GM19025 (cell line): ENCODE measurements around the gene ASTN1.

Experiments
- ATAC-seq: cut with Tn5 transposase; IDR thresholded peaks from one replicate; pipeline ENCODE4 v1.9.1; 2021; ENCODE audit warnings: mild to moderate bottlenecking, low read depth, moderate library complexity; ENCODE audit not compliant: unreplicated experiment

Gene ASTN1

GRCh38 chr1:176996456-176997090 lies 167.9 kb downstream of the ASTN1 start:
- ATAC-seq = no peak

GRCh38 chr1:176994931-176995596 lies 169.4 kb downstream of the ASTN1 start:
- ATAC-seq = no peak

- no peak for ATAC-seq
Measured at GRCh38 chr1:176993587-176993986, 170.9 kb downstream of the ASTN1 start.

GRCh38 chr1:176989754-176990153 lies 174.8 kb downstream of the ASTN1 start:
- ATAC-seq = no peak

GRCh38 chr1:176989023-176989422 lies 175.5 kb downstream of the ASTN1 start:
- ATAC-seq = no peak

GRCh38 chr1:176987016-176987415 lies 177.5 kb downstream of the ASTN1 start:
- ATAC-seq = no peak

GRCh38 chr1:176983731-176984130 lies 180.8 kb downstream of the ASTN1 start:
- ATAC-seq = no peak

- no peak for ATAC-seq
Measured at GRCh38 chr1:176976771-176977170, 187.7 kb downstream of the ASTN1 start.

GRCh38 chr1:176976225-176976624 lies 188.3 kb downstream of the ASTN1 start:
- ATAC-seq = no peak

- no peak for ATAC-seq
Measured at GRCh38 chr1:176964687-176965086, 199.8 kb downstream of the ASTN1 start.

- no peak for ATAC-seq
Measured at GRCh38 chr1:176963181-176963580, 201.3 kb downstream of the ASTN1 start.

GRCh38 chr1:176961678-176962077 lies 202.8 kb downstream of the ASTN1 start:
- ATAC-seq = no peak

- ATAC-seq = no peak
Measured at GRCh38 chr1:176959191-176959820, 205.2 kb downstream of the ASTN1 start.

GRCh38 chr1:176957603-176958002 lies 206.9 kb downstream of the ASTN1 start:
- no peak for ATAC-seq

GRCh38 chr1:176954242-176954641 lies 210.3 kb downstream of the ASTN1 start:
- ATAC-seq = no peak

GRCh38 chr1:176950736-176951324 lies 213.7 kb downstream of the ASTN1 start:
- ATAC-seq = no peak

GRCh38 chr1:176949033-176949662 lies 215.4 kb downstream of the ASTN1 start:
- no peak for ATAC-seq

- ATAC-seq = no peak
Measured at GRCh38 chr1:176944606-176945005, 219.9 kb downstream of the ASTN1 start.

- no peak for ATAC-seq
Measured at GRCh38 chr1:176943783-176944182, 220.7 kb downstream of the ASTN1 start.

- no peak for ATAC-seq
Measured at GRCh38 chr1:176942346-176942745, 222.2 kb downstream of the ASTN1 start.

GRCh38 chr1:176939993-176940392 lies 224.5 kb downstream of the ASTN1 start:
- ATAC-seq = no peak
